CD14-positive monocyte (primary cell): Measurements from ENCODE around the gene LRRTM4. TPM values are rescaled to one million over a fixed set of nuclear protein-coding genes. Genes with fewer than 3 reads are reported as not detected.

ENCODE experiments used
- DNase-seq, 3 donors: peaks; one replicate each; pipeline ENCODE4 v3.0.0-alpha.2; 2011 to 2022
- H2AFZ ChIP-seq: 2 replicates; pipeline ENCODE4 v1.6.0; 2012; ENCODE audit warnings: mild to moderate bottlenecking, low read depth, low read length, inconsistent platforms; ENCODE audit not compliant: insufficient read depth, poor library complexity, severe bottlenecking
- H3K27ac ChIP-seq, 2 donors: 1 replicate in 1 of 2; 2 replicates in 1 of 2; pipeline ENCODE4 v1.5.1; 2012 to 2013; ENCODE audit warnings: low read length in 2 of 2, control low read depth in 1 of 2, inconsistent platforms in 1 of 2, low read depth in 1 of 2, mild to moderate bottlenecking in 1 of 2
- H3K27me3 ChIP-seq, 2 donors: one replicate each; pipeline versions ENCODE4 v1.6.0 to v1.6.1; 2011 to 2013; ENCODE audit warnings: low read length in 2 of 2; ENCODE audit not compliant: control insufficient read depth in 2 of 2, insufficient read depth in 2 of 2
- H3K36me3 ChIP-seq, 2 donors: replicated peaks in 1 of 2; 1 replicate in 1 of 2; 2 replicates in 1 of 2; pipeline versions ENCODE4 v1.5.1 to v1.6.1; 2012 to 2013; ENCODE audit warnings: low read length in 2 of 2, control low read depth in 1 of 2, inconsistent platforms in 1 of 2, mild to moderate bottlenecking in 1 of 2; ENCODE audit not compliant: insufficient read depth in 2 of 2, control insufficient read depth in 1 of 2
- H3K4me1 ChIP-seq, 2 donors: 1 replicate in 1 of 2; 2 replicates in 1 of 2; pipeline versions ENCODE4 v1.5.1 to v1.6.1; 2012 to 2013; ENCODE audit warnings: low read length in 2 of 2, control low read depth in 1 of 2, inconsistent platforms in 1 of 2, mild to moderate bottlenecking in 1 of 2, moderate library complexity in 1 of 2; ENCODE audit not compliant: insufficient read depth in 2 of 2, control insufficient read depth in 1 of 2
- H3K4me2 ChIP-seq: replicated peaks from 2 replicates; pipeline ENCODE3; 2012; ENCODE audit warnings: low read length, moderate library complexity, mild to moderate bottlenecking; ENCODE audit not compliant: poor library complexity, severe bottlenecking; ENCODE audit errors: extremely low read depth
- H3K4me3 ChIP-seq, 3 experiments: fragments of 200-600 bp in 1 of 3; sonication (generic) in 1 of 3; replicated peaks in 1 of 3; 1 replicate in 2 of 3; 2 replicates in 1 of 3; pipeline ENCODE4 v1.5.1; 2011 to 2013; ENCODE audit warnings: low read length in 3 of 3, mild to moderate bottlenecking in 3 of 3, control low read depth in 2 of 3, low read depth in 2 of 3, inconsistent platforms in 1 of 3, moderate library complexity in 1 of 3
- H3K79me2 ChIP-seq: 2 replicates; pipeline ENCODE4 v1.6.0; 2012; ENCODE audit warnings: mild to moderate bottlenecking, control low read depth, inconsistent platforms, low read length, moderate library complexity; ENCODE audit not compliant: insufficient read depth
- H3K9ac ChIP-seq: 2 replicates; pipeline ENCODE4 v1.6.0; 2017; ENCODE audit warnings: low read length, mild to moderate bottlenecking; ENCODE audit not compliant: insufficient read depth, poor library complexity, severe bottlenecking
- H3K9me3 ChIP-seq, 2 donors: replicated peaks in 1 of 2; 1 replicate in 1 of 2; 2 replicates in 1 of 2; pipeline versions ENCODE4 v1.5.1 to v1.6.1; 2012 to 2013; ENCODE audit warnings: low read length in 2 of 2, control low read depth in 1 of 2; ENCODE audit not compliant: control insufficient read depth in 1 of 2, insufficient read depth in 1 of 2
- H4K20me1 ChIP-seq: 2 replicates; pipeline ENCODE4 v1.6.0; 2012; ENCODE audit warnings: mild to moderate bottlenecking, low read length, control low read depth, moderate library complexity; ENCODE audit not compliant: insufficient read depth
- H3K27ac Mint-ChIP-seq, 7 donors: one replicate each; pipeline ENCODE4 v1.8.0; 2020; ENCODE audit warnings: mild to moderate bottlenecking in 7 of 7, mixed read lengths in 7 of 7, moderate library complexity in 6 of 7, inconsistent platforms in 2 of 7
- H3K27me3 Mint-ChIP-seq, 3 donors: one replicate each; pipeline ENCODE4 v1.8.0; 2021 to 2022; ENCODE audit warnings: low read depth in 3 of 3, mild to moderate bottlenecking in 3 of 3, mixed read lengths in 3 of 3, moderate library complexity in 3 of 3, inconsistent platforms in 1 of 3
- H3K36me3 Mint-ChIP-seq, 2 donors: one replicate each; pipeline ENCODE4 v1.8.0; 2020; ENCODE audit warnings: mixed read lengths in 2 of 2, inconsistent platforms in 1 of 2, mild to moderate bottlenecking in 1 of 2
- H3K4me1 Mint-ChIP-seq: one replicate; pipeline ENCODE4 v1.8.0; 2020; ENCODE audit warnings: mild to moderate bottlenecking, mixed read lengths
- H3K4me3 Mint-ChIP-seq, 2 donors: one replicate each; pipeline ENCODE4 v1.8.0; 2020; ENCODE audit warnings: mild to moderate bottlenecking in 2 of 2, mixed read lengths in 2 of 2, moderate library complexity in 1 of 2
- H3K9me3 Mint-ChIP-seq, 7 donors: one replicate each; pipeline ENCODE4 v1.8.0; 2020 to 2022; ENCODE audit warnings: mixed read lengths in 7 of 7, mild to moderate bottlenecking in 6 of 7, moderate library complexity in 6 of 7, inconsistent platforms in 2 of 7
- CTCF ChIP-seq: fragments of 200-600 bp; IDR thresholded peaks from one replicate; pipeline ENCODE4 v1.8.0; 2022; ENCODE audit warnings: antibody characterized with exemption, mild to moderate bottlenecking
- WGBS: methylation state at CpG from one replicate; pipeline ENCODE4 v1.1.5; 2013; ENCODE audit warnings: missing lambda C conversion rate; ENCODE audit not compliant: insufficient coverage; 5-methylcytosine and 5-hydroxymethylcytosine counted together
- intact Hi-C, 2 donors: fragments of 100-400 bp; cut with micrococcal nuclease; formaldehyde crosslinking; loops; one replicate each; pipeline versions ENCODE4 v1.15.0 to v1.15.1; 2023
- polyA plus RNA-seq, 3 donors: library from polyadenylated mRNA; depleted of rRNA in 1 of 3; unstranded in 2 of 3; stranded (reverse) in 1 of 3; fragments of 300-500 nt in 2 of 3; fragments of >200 nt in 1 of 3; fragmentation: Illumina TruSeq in 2 of 3; gene quantifications; 1 replicate in 2 of 3; 2 replicates in 1 of 3; pipeline ENCODE4 v1.2.3, GENCODE V29; 2012 to 2021

The LRRTM4 gene
- polyA plus RNA-seq, 3 donors = not detected

- Mint-ChIP-seq H3K4me1 (no peaks in the 10 kb centered on the region), H3K27ac (no peak overlapping the region), H3K36me3 (no peaks in the 10 kb centered on the region), H3K4me3 (no peak overlapping the region), H3K9me3 (peaks cover 0 to 7% (median 0%) of the 10 kb centered on the region in 7 donors), H3K27me3 (no peaks in the 10 kb centered on the region)
- WGBS = no CpG with 5 or more reads among the region's 1 CpG
- Histone ChIP-seq H3K27me3 (no peaks in the 10 kb centered on the region), H3K36me3 (no peaks in the 10 kb centered on the region), H3K4me1 (no peaks in the 10 kb centered on the region), H3K4me3 (no peak overlapping the region), H3K4me2 (no peak overlapping the region), H3K79me2 (no peaks in the 10 kb centered on the region), H3K9me3 (no peaks in the 10 kb centered on the region), H3K27ac (no peak overlapping the region), H3K9ac (no peak overlapping the region), H4K20me1 (no peaks in the 10 kb centered on the region), H2AFZ (no peak overlapping the region)
- no peak for TF ChIP-seq CTCF
- intact Hi-C loops = no loop called here
- DNase-seq = no peak
Measured at GRCh38 chr2:77119333-77119732, 402.8 kb downstream of the LRRTM4 start.

- no peak overlapping the region for H2AFZ ChIP-seq
- intact Hi-C loops = no loop called here
- no peak overlapping the region for H3K9ac ChIP-seq
- DNase-seq = no peak
- no peak overlapping the region for H3K27ac ChIP-seq
- H3K79me2 ChIP-seq = no peaks in the 10 kb centered on the region
- H3K9me3 Mint-ChIP-seq = peaks cover 0 to 10% (median 2%) of the 10 kb centered on the region in 7 donors
- H3K36me3 Mint-ChIP-seq = no peaks in the 10 kb centered on the region
- H3K36me3 ChIP-seq = no peaks in the 10 kb centered on the region
- WGBS = no CpG with 5 or more reads among the region's 1 CpG
- H3K27me3 ChIP-seq = no peaks in the 10 kb centered on the region
- H3K9me3 ChIP-seq = peaks cover 7 to 12% of the 10 kb centered on the region in 2 donors
- H3K4me2 ChIP-seq = no peak overlapping the region
- H4K20me1 ChIP-seq = no peaks in the 10 kb centered on the region
- H3K4me1 Mint-ChIP-seq = no peaks in the 10 kb centered on the region
- H3K4me3 Mint-ChIP-seq = no peak overlapping the region
- no peaks in the 10 kb centered on the region for H3K4me1 ChIP-seq
- no peak overlapping the region for H3K27ac Mint-ChIP-seq
- no peak overlapping the region for H3K4me3 ChIP-seq
- no peak for TF ChIP-seq CTCF
- H3K27me3 Mint-ChIP-seq = no peaks in the 10 kb centered on the region
Measured at GRCh38 chr2:77108915-77109314, 413.3 kb downstream of the LRRTM4 start.
